HG02678 (cell line): ENCODE measurements around the gene PLG.
"Not testable (repeated sequence)": the region's sequence is repeated elsewhere in the genome, so short reads cannot be mapped to it uniquely, and the experiment has no call there.

Experiments
- ATAC-seq: cut with Tn5 transposase; IDR thresholded peaks from one replicate; pipeline ENCODE4 v1.9.1; 2021; ENCODE audit warnings: mild to moderate bottlenecking, moderate library complexity; ENCODE audit not compliant: unreplicated experiment

Gene PLG

DNA sequence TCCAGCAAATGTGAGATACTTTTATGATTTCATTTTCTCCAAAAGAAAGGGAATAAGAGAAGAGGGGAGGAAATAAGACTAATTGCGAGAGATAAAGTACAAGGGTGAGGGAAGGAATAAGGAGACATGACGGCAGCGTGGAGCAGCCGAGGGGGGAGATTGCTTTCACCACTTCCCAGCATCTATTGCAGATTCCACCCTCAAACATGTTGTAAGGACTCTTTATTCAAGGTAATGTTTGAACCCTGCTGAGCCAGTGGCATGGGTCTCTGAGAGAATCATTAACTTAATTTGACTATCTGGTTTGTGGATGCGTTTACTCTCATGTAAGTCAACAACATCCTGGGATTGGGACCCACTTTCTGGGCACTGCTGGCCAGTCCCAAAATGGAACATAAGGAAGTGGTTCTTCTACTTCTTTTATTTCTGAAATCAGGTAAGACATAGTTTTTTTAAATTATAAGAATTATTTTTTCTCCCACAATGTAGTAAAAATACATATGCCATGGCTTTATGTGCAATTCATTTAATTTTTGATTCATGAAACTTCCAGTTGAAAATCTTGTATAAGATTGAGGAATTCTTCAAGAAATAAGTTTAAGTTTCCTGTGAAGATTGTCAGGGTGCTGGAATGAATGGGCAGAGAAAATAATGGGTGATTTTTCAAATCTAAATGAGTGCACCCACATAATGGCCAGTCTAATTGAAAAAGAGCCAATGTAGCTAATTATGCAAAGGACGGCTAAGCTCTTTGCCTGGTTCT is at the start of gene PLG:
Gene PLG (plus strand): TSS at position 327 of the 763 bp plus-strand sequence. CDS start 61 bp downstream, at position 388.
- ATAC-seq: not testable (repeated sequence)

DNA sequence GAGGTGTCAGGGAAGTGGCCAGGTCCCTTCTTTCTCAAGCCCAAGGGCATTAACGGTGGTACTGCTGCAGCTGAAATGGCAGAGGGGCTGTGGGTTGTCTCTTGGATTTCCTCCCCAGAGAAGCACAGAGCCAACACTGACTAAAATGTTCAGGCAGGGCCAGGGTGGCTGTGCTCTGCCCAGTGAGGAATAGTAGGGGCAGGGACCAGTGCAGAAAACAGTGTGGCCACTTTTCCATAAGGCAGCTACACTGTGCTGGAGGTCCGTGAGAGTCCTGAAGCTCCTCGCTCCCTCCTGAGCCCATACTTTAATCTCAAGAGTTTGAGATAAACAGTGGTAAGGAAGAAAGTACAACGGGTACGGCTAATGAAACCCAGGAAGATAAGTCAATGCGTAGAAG is 42.5 kb upstream of the PLG start:
- no peak for ATAC-seq

DNA sequence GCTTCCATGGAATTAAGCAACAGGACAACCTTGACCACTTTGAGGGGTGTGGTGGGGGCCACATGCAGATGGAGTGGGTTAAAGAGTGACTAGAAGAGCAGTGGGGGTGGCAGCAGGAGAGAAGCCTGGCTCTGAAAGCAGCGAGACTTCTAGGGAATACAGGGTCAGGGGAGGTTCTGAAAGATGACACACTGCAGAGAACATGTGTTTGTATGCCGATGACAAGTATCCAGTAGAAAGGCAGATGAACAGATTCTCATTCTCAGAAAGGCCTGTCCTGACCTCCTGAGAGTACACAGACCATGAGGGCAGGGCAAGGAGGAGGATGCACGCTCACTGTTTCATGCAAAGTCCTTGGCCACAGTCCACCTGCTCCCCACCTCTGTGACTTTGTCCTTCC is 40.8 kb upstream of the PLG start:
- ATAC-seq: no peak

DNA sequence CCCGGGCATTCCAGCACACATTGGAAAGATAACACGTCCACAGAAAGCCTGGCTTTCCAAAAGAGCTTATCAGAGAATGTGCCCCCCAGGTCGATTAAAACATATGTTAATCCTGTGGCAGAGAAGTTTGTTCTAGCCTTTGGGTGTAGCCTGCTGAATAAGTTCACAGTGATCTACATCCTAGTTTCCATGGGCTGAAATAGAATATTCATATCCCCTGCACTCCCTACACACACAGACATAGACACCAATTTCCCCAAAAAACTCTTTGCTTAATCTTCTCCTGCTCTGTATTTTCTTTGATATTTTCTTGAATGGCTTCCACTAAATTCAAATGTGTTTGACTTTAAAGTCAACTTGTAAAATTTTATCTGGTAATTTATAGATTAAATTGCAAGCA is 39.6 kb upstream of the PLG start:
- no peak for ATAC-seq

DNA sequence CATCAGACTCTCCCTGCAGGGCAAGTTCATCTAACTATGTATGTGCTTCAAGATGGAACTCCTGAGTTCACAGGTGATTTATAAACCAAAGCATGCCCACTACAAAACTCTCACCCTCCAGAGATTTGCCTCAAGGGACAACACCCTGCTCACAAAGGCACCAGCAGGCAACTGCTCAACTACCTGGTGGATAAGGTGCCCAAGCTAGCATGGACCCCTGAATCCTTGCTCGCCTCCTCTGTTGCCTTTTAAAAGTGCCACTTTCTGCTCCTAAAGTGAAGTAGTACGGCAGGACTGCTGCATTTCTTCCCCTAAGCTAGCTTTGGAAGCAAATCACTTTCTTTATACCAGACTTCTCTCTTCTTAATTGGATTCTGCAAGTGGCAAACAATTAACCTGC is 39.2 kb upstream of the PLG start:
- ATAC-seq: no peak

DNA sequence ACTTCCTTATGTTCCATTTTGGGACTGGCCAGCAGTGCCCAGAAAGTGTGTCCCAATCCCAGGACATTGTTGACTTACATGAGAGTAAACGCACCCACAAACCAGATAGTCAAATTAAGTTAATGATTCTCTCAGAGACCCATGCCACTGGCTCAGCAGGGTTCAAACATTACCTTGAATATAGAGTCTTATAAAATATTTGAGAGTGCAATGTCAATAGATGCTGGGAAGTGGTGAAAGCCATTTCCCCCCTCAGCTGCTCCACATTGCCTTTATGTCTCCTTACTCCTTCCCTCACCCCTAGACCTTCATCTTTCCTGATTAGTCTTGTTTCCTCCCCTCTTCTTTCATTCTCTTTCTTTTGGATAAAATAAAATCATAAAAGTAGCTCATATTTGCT is 37.8 kb upstream of the PLG start, which contains the start of gene LPA:
Gene LPA (minus strand): TSS at position 78 of the 400 bp plus-strand sequence. CDS start 61 bp downstream, at position 17.
- ATAC-seq: not testable (repeated sequence)

DNA sequence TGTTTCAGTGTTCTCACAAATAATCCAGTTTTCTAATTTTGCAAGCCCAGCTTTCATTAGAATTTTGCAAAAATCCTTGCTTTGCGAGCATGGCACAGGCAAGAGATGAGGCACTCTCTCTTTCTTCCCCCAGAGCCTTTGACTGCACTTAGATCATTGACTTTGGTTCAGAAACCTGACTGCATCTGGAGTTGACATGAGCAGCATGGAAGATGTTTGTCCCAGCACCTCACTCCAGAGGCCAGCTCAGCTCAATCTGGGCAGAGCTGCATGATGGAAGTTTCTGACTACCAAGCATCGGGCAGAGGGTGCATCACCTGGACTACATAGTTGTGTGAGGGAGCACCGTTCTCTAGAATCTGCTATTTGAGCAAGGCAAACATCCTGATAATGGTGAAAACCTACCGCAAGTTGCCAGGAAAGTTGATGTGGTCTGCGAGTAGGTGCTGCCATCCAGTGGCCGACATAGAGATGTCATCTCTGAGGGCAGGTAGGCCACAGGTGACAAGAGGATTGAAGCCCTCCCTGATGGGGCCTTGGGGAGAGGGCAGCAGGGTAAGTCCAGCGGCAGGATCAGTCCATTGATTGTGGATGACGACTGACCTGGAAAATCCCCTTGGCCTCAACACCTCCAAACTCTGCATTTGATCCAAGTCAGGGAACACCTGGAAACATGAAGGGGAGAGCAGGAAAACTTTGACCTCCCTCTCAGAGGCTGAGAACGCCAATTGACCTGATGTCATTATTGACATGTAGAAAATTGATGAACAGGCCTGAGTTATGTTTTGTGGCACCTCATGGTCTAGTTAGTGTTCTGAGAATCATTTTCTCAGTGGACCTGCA is 34.2 kb upstream of the PLG start:
- ATAC-seq: peak; percentile 80

DNA sequence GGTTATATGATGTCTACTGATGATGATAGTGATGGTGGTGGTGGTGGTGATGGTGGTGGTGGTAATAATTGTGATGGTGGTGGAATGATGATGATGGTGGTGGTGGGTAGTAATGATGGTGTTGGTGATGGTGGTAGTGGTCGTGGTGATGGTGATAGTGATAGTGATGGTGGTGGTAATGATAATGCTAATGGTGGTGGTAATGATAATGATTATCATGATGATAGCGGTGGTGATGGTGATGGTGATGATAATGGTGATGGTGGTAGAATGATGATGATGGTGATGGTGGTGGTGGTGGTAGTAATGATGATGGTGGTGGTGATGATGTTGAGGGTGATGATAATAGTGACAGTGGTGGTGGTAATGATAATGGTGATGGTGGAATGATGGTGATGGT is 33.5 kb upstream of the PLG start:
- no peak for ATAC-seq

DNA sequence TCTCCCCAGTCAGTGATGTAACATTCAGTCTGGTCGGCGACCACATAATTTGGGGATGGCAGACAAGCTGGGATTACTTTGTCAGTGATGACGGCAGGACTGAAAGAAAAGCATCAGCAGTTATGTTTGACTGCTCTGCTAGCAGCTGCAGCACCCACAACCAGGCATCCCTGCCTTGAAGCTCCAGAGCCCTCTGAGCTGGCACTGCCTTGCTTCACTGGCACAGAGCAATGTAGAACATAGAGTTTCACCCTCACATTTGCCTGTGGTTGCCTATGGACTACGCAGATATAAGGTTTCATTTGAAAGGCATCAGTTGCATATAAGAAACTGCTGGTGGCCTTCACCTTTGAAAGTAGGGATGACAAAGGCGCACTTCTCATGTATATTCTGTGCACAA is 25.6 kb upstream of the PLG start:
- ATAC-seq: not testable (repeated sequence)

DNA sequence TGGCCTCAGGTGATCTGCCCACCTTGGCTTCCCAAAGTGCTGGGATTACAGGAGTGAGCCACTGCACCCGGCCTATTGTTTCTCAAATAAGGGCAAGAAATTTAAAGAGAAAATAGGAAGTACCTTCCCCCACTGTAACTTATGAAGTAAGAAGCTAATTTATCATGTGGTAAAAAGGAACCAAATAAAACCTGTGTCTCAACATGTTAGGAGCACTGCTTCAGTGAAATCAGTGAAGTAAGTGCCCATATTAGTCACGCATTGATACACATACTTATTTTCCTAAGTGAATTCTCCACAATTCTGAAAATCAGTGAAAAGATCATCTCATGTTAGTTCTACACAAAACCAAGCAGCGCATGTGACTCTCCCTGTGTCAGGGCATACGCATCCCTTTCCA is 23.8 kb upstream of the PLG start:
- ATAC-seq: no peak

DNA sequence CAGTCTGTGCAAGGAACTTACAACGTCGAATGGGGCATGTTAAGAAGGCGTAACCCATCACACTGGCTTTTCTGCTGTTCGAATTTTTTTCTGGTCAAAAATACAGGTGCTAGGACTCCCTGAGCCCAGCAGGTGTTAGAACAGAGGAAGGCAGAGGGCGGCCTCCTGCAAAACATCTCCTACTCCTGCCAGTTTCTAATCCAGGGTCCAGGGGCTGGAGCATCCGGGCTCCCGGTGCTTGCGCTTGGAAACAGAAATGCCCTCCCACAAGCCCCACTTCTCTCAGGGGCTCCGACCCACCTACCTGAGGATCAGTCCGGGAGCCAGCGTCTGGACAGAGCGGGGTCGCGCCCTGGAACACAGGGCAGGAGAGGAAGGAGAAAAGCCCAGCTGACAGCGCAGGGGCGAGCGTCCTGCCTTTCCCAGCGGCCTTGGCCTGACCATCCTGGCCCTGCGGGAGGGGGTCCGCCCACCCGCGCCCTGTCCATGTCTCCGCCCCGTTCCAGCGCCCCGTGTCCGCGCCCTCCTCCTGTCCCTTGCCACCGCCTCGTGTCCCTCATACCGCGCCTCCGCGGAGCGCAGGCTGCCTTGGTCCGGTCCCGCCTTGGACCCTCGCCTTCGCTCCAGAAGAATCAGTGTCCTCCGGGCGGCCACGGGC is 23.2 kb upstream of the PLG start:
- no peak for ATAC-seq

DNA sequence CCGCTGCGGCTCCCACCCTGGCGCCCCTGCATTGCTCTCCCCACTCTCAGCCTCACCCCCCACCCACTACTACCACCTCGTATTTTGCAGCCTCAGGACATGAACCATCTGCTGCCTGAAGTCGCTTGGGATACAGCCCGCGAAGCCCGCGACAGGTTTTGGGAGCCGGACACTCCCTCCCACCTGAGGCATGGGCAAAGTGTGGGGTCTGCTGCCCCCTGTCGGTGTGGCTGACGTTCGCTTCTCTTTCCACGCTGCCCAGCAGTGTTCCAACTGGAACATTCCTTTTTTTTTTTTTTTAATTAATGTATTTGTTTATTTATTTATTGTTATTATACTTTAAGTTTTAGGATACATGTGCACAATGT is 22.7 kb upstream of the PLG start:
- ATAC-seq: no peak

DNA sequence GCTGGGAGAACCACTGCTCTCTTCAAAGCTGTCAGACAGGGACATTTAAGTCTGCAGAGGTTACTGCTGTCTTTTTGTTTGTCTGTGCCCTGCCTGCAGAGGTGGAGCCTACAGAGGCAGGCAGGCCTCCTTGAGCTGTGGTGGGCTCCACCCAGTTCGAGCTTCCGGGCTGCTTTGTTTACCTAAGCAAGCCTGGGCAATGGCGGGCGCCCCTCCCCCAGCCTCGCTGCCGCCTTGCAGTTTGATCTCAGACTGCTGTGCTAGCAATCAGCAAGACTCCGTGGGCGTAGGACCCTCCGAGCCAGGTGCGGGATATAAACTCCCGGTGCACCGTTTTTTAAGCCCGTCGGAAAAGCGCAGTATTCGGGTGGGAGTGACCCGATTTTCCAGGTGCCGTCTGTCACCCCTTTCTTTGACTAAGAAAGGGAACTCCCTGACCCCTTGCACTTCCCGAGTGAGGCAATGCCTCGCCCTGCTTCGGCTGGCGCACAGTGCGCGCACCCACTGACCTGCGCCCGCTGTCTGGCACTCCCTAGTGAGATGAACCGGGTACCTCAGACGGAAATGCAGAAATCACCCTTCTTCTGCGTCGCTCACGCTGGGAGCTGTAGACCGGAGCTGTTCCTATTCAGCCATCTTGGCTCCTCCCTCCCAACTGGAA is 16.8 kb upstream of the PLG start:
- ATAC-seq: not testable (repeated sequence)

DNA sequence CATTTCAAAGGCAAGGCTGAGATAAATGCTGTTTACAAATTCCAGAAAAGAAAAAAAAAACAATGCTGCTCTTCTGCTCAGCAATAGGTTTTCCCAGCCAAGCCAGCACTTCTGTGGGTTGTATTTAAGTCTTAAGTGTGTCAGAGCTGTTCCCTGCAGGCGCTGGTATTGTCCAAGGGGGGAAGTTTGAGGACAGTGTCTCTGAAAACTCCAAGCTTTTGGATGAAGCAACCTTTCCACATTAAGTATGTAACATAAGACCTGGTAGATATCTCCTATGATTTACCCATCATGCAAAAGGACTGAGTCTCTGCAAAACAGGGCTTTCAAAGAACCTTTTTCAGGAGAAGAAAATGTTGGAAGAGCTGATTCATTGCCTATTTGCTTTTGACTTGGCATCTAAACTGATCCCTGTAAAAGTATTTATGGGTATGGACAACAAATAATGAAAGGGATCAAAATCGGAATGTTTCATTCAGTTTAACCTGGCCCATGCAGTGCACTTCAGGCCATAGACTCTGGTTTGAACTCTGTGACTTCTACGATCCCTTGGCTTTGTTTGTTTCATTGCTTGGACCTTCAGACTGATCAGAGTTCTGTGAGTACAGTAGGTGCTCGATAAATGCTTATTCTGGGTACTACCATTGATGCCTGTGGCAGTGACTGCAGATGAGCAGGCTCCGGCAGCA is 16.1 kb upstream of the PLG start:
- ATAC-seq: no peak

DNA sequence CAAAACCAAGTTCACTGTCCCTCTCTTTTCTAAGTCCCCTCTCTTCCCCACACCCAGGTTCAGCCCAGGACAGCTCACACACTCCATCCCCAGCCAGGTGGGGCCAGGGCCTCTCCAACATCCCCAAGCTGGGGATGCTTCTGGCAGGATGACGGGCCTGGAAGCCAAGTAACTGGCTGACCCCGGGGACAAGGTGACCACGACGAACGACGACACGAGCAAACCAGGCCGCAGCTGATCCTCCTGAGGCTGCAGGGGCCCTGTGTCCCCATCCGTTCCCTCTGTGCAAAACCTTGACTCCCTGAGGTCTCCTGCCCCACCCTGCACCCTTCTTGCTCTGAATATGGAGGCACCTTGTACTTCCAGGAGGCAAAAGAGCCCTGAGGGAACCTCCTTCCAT is 11.6 kb upstream of the PLG start:
- ATAC-seq: no peak

DNA sequence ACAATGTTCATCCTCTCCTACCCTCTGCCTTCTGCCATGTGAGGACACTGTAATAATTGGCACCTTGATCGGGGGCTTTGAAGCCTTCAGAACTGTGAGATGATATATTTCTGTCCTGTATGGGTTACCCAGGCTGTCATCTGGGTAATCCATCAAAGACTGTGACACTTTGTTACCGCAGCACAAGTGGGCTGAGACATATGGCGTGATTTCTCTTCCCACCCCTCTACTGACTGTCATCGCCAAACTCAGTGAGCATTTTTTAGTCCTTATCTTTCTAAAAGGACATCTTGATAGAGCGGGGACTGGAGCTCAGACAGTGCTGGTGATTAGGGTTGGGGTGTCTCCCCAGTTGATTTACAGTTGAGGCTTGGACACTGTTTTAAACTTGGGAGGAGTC is 10.4 kb upstream of the PLG start:
- ATAC-seq: no peak

DNA sequence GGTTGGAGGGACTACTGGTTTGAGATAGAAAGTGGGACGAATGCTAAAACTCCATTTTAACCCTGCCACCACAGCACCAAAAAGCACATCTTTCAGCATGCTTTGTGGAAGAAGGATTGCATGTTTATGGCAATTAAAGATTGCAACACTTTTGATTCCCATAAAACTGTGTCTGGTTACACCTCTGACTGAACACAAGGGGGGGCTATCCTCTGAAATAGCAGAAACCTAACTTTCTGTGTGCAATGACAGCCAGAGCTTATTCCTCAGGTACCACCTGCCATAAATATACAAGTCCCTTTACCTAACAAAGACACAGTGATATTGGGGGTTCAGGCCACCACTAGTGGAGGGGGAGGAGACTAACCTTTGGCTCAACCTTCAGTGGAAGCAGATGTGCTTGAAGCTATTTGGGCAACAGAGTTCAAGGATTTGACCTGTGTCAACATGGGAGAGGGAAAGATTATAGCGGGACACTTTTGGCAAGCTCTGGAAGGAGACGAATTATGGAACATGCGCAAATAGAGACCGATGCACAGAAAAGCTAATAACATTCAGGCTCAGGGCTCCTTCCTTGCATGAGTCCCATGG is 9.6 kb upstream of the PLG start:
- ATAC-seq: no peak

DNA sequence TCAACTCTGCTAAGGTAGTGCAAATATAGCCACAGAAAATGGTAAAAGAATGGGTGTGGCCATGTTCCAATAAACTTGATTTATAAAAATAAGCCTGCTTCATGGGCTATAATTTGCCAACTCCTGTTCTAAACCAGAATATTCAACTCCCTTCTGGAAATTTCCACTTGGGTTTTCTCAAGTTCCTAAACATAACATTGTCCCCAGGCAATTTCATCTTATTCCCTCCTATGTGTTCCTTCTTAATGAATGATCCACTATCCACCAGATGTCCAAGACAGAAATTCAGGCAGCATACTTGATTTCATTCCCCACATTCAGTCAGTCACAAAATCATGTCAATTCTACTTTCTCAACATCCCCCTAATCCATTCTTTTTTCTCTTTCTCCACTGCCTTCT is 7.0 kb upstream of the PLG start:
- ATAC-seq: not testable (repeated sequence)

DNA sequence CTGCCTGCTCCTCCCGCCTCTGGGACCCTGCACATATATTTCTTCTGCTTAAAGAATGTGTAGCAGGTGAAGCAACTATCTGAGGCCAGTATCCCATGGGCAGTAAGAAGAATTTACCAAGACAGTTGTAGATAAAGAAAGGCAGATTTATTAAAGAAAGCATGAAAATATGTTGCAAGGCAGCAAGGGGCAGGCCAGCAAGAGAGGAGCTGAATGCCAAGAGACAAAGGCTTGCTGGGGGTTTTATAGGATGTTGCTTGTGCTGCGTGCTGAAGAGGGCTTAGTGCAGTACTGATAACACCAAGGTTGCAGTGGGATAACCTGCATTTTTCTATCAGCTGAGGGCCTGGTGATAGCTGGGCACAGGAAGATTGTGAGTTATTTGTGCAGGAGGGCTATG is 6.4 kb upstream of the PLG start:
- not testable (repeated sequence) for ATAC-seq

DNA sequence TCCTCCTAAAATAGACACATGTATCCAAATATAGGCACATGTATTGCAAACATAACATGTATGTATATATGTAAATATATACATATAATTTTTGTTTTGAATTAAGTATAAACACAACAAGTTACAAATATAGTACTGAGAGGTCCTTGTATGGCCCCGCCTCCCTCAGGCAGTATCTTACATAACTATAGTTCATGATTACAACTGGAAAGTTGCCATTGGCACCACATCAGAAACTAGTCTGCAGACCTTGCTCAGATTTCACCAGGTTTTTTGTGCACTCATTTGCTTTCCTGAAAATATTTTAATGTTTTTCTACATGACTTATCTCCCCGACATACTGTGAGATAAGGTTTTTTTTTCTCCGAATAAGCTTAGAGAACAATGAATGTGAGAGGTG is 5.2 kb upstream of the PLG start:
- not testable (repeated sequence) for ATAC-seq
